ENCODE data around the gene SOX4. TPM values are rescaled to one million over a fixed set of nuclear protein-coding genes. Genes with fewer than 3 reads are reported as not detected.
A peak's percentile ranks its signal among the peaks of the same experiment; 100 is the strongest.

The SOX4 gene
- polyA plus RNA-seq, 1 of the 3 experiments (the other 2 are of a cell fraction) = 5.5 TPM

GRCh38 chr6:21615504-21615903 lies 22.0 kb downstream of the SOX4 start (continued):
- TF ChIP-seq, protein P1, sequence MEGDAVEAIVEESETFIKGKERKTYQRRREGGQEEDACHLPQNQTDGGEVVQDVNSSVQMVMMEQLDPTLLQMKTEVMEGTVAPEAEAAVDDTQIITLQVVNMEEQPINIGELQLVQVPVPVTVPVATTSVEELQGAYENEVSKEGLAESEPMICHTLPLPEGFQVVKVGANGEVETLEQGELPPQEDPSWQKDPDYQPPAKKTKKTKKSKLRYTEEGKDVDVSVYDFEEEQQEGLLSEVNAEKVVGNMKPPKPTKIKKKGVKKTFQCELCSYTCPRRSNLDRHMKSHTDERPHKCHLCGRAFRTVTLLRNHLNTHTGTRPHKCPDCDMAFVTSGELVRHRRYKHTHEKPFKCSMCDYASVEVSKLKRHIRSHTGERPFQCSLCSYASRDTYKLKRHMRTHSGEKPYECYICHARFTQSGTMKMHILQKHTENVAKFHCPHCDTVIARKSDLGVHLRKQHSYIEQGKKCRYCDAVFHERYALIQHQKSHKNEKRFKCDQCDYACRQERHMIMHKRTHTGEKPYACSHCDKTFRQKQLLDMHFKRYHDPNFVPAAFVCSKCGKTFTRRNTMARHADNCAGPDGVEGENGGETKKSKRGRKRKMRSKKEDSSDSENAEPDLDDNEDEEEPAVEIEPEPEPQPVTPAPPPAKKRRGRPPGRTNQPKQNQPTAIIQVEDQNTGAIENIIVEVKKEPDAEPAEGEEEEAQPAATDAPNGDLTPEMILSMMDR (IDR thresholded peaks at IDR 0.05) = no peak
- peak; percentile 36; the same call in 1 of the 2 replicates for TF ChIP-seq TCF12 (IDR thresholded peaks at IDR 0.05)
- no peak for TF ChIP-seq ZBTB33 (IDR thresholded peaks at IDR 0.05; ENCODE audit: borderline replicate concordance, low read depth)
- TF ChIP-seq REST (IDR thresholded peaks at IDR 0.05; ENCODE audit: low read depth, low read length) = no peak
- TF ChIP-seq GATA2 (CRISPR knock-in tag; IDR thresholded peaks at IDR 0.05) = no peak
- no peak for TF ChIP-seq RCOR1 (IDR thresholded peaks at IDR 0.05; ENCODE audit: low read length)
- no peak for TF ChIP-seq NFIC (IDR thresholded peaks at IDR 0.05; ENCODE audit: borderline replicate concordance)
- no peak for TF ChIP-seq MXI1 (IDR thresholded peaks at IDR 0.05; ENCODE audit: low read depth, low read length)
- TF ChIP-seq FOXM1 (IDR thresholded peaks at IDR 0.05; ENCODE audit: low read depth) = no peak
- no peak for TF ChIP-seq CHD2 (IDR thresholded peaks at IDR 0.05; ENCODE audit: low read length, partially characterized antibody)

DNA sequence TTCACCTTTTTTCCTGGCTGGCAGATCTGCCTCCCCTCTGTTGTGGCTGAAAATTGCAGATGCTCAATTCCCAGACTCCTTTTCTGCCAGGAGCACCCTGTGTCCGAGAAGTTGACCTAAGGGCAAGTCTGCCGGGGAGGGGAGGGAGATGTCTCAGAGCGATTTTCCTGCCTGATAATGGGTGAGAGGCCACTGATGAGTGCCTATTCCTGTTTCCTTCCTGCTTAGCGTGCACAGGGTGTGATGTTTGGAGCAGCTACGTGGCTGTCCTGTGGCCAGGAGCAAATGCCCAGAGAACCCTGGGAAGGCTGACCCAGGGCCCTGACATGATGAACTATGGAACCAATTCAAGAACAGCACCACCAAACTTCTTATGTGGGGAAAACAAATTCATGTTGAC lies 22.5 kb downstream of the SOX4 start:
- Histone ChIP-seq H3K9me2 (no peaks in the 10 kb centered on the region), H3K4me2 (peak overlapping the region; percentile 12), H3K36me3 (replicated peaks in 1 of 2; ENCODE audit: control insufficient read depth in 1 of 2, insufficient read depth in 2 of 2, low read length in 1 of 2) (no peaks in the 10 kb centered on the region), H2AFZ (ENCODE audit: low read depth) (peak overlapping the region; percentile 85), H4K20me1 (ENCODE audit: insufficient read depth) (no peaks in the 10 kb centered on the region), H3K9me3 (no peaks in the 10 kb centered on the region), H3K27me3 (ENCODE audit: insufficient read depth) (no peaks in the 10 kb centered on the region), H3F3A (replicated peaks; ENCODE audit: insufficient read depth) (no peaks in the 10 kb centered on the region), H3K4me1 (ENCODE audit: control insufficient read depth in 1 of 2, insufficient read depth in 2 of 2, low read depth in 1 of 2, low read length in 1 of 2) (peaks cover 6 to 25% of the 10 kb centered on the region in 2 experiments; a peak in 3 of 4 replicates), H3K27ac (ENCODE audit: low read depth in 2 of 2, low read length in 1 of 2) (peak overlapping the region in 1 of 2 experiments; percentile 39; a peak in 3 of 4 replicates), H3K79me2 (ENCODE audit: insufficient read depth) (no peaks in the 10 kb centered on the region), H3K4me3 (ENCODE audit: low read depth in 2 of 2, low read length in 1 of 2) (no peak overlapping the region), H3K9ac (no peak overlapping the region; the same call in 1 of the 2 replicates)
- 31% methylated on average over 5 of the region's 5 CpGs for WGBS (ENCODE audit: low lambda C conversion rate)
- CTCF ChIA-PET = no interaction called here
- POLR2A ChIA-PET = no interaction called here
- TF ChIP-seq, protein P2, sequence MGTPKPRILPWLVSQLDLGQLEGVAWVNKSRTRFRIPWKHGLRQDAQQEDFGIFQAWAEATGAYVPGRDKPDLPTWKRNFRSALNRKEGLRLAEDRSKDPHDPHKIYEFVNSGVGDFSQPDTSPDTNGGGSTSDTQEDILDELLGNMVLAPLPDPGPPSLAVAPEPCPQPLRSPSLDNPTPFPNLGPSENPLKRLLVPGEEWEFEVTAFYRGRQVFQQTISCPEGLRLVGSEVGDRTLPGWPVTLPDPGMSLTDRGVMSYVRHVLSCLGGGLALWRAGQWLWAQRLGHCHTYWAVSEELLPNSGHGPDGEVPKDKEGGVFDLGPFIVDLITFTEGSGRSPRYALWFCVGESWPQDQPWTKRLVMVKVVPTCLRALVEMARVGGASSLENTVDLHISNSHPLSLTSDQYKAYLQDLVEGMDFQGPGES (IDR thresholded peaks at IDR 0.05; ENCODE audit: low read depth, low read length) = no peak
- TF ChIP-seq TAF1 (IDR thresholded peaks at IDR 0.05; ENCODE audit: borderline replicate concordance, low read depth, low read length) (no peak), GATA2 (CRISPR knock-in tag; IDR thresholded peaks at IDR 0.05) (peak; percentile 64), FOXM1 (IDR thresholded peaks at IDR 0.05; ENCODE audit: low read depth) (no peak), EP300 (IDR thresholded peaks at IDR 0.05; ENCODE audit: borderline replicate concordance in 1 of 2, low read depth in 1 of 2, low read length in 1 of 2) (peak in 1 of 2 experiments; percentile 23; a peak in 1 of 4 replicates), RXRA (IDR thresholded peaks at IDR 0.05; ENCODE audit: borderline replicate concordance, low read depth) (no peak), GABPA (IDR thresholded peaks at IDR 0.05; ENCODE audit: low read depth) (no peak)
- DNase-seq = peak; percentile 50
